ENCODE data around the gene IDH3G.

DNA sequence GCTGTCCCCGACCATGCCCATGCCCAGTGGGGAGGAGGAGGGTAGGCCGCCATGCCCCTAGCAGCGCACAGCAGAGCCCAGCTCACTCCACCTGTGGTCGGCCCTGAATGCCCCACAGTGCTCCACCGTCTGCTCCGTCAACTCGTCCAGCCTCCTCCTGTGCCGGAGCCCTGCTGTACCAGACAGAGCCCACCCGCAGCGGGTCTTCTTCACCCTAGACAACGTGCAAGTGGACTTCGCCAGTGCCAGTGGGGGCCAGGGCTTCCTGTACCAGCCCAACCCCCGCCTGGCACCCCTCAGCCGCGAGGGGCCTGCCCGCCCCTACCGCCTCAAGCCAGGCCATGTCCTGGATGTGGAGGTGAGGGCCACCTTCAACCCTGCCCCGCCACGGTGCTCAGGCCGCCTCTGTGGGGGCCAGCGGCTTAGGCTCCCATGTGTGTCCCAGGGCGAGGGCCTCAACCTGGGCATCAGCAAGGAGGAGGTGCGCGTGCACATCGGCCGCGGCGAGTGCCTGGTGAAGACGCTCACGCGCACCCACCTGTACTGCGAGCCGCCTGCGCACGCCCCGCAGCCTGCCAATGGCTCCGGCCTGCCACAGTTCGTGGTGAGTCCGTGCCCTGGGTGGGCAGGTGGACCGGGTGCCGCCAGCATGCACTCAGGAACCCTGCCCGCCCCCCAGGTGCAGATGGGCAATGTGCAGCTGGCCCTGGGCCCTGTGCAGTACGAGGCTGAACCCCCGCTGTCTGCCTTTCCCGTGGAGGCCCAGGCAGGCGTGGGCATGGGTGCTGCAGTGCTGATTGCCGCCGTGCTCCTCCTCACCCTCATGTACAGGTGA lies 20.2 kb downstream of the IDH3G start:
- TF ChIP-seq, protein P1, sequence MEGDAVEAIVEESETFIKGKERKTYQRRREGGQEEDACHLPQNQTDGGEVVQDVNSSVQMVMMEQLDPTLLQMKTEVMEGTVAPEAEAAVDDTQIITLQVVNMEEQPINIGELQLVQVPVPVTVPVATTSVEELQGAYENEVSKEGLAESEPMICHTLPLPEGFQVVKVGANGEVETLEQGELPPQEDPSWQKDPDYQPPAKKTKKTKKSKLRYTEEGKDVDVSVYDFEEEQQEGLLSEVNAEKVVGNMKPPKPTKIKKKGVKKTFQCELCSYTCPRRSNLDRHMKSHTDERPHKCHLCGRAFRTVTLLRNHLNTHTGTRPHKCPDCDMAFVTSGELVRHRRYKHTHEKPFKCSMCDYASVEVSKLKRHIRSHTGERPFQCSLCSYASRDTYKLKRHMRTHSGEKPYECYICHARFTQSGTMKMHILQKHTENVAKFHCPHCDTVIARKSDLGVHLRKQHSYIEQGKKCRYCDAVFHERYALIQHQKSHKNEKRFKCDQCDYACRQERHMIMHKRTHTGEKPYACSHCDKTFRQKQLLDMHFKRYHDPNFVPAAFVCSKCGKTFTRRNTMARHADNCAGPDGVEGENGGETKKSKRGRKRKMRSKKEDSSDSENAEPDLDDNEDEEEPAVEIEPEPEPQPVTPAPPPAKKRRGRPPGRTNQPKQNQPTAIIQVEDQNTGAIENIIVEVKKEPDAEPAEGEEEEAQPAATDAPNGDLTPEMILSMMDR (IDR thresholded peaks at IDR 0.05; ENCODE audit: low read depth, low read length, missing input control) = no peak
- TF ChIP-seq NR2F2 (IDR thresholded peaks at IDR 0.05) (no peak), JUND (IDR thresholded peaks at IDR 0.05) (no peak), YY1 (IDR thresholded peaks at IDR 0.05) (no peak), RXRA (IDR thresholded peaks at IDR 0.05) (no peak), HNF4G (IDR thresholded peaks at IDR 0.05) (no peak), TAF1 (conservative IDR thresholded peaks at IDR 0.05) (no peak), RAD21 (IDR thresholded peaks at IDR 0.05) (no peak), HNF4A (conservative IDR thresholded peaks at IDR 0.05) (no peak), EGR1 (IDR thresholded peaks at IDR 0.05; ENCODE audit: low read depth in 2 of 2) (no peak), SP1 (IDR thresholded peaks at IDR 0.05) (no peak)
- TF ChIP-seq, protein P2, sequence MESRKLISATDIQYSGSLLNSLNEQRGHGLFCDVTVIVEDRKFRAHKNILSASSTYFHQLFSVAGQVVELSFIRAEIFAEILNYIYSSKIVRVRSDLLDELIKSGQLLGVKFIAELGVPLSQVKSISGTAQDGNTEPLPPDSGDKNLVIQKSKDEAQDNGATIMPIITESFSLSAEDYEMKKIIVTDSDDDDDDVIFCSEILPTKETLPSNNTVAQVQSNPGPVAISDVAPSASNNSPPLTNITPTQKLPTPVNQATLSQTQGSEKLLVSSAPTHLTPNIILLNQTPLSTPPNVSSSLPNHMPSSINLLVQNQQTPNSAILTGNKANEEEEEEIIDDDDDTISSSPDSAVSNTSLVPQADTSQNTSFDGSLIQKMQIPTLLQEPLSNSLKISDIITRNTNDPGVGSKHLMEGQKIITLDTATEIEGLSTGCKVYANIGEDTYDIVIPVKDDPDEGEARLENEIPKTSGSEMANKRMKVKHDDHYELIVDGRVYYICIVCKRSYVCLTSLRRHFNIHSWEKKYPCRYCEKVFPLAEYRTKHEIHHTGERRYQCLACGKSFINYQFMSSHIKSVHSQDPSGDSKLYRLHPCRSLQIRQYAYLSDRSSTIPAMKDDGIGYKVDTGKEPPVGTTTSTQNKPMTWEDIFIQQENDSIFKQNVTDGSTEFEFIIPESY (IDR thresholded peaks at IDR 0.05) = no peak
- TF ChIP-seq, protein P3, sequence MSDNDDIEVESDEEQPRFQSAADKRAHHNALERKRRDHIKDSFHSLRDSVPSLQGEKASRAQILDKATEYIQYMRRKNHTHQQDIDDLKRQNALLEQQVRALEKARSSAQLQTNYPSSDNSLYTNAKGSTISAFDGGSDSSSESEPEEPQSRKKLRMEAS (IDR thresholded peaks at IDR 0.05) = no peak
- TF ChIP-seq, protein P4, sequence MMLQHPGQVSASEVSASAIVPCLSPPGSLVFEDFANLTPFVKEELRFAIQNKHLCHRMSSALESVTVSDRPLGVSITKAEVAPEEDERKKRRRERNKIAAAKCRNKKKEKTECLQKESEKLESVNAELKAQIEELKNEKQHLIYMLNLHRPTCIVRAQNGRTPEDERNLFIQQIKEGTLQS (IDR thresholded peaks at IDR 0.05) = no peak
